Mesendoderm (in vitro differentiated cells): ENCODE results near the gene RARG.

Experiments used
- DNase-seq: peaks from one replicate; pipeline ENCODE4 v3.0.0; 2013
- H2AK5ac ChIP-seq: 2 replicates; pipeline ENCODE4 v1.6.1; 2013; ENCODE audit warnings: low read length, inconsistent platforms
- H2BK120ac ChIP-seq: 2 replicates; pipeline ENCODE4 v1.6.1; 2013; ENCODE audit warnings: low read depth, mild to moderate bottlenecking, low read length, moderate library complexity, mixed read lengths
- H2BK15ac ChIP-seq: replicated peaks from 2 replicates; pipeline ENCODE4 v1.6.1; 2013; ENCODE audit warnings: low read depth, mild to moderate bottlenecking, moderate library complexity
- H2BK5ac ChIP-seq: 2 replicates; pipeline ENCODE4 v1.6.1; 2013; ENCODE audit warnings: low read length, inconsistent platforms
- H3K18ac ChIP-seq: 2 replicates; pipeline ENCODE4 v1.6.1; 2013; ENCODE audit warnings: mild to moderate bottlenecking, low read length, mixed read lengths
- H3K23ac ChIP-seq: one replicate; pipeline ENCODE4 v1.6.1; 2013; ENCODE audit warnings: low read length
- H3K27ac ChIP-seq: 2 replicates; pipeline ENCODE4 v1.5.1; 2013; ENCODE audit warnings: low read depth, mild to moderate bottlenecking, inconsistent platforms, low read length, moderate library complexity
- H3K27me3 ChIP-seq: 2 replicates; pipeline ENCODE4 v1.6.1; 2013; ENCODE audit warnings: low read length, control low read depth, mild to moderate bottlenecking, inconsistent platforms; ENCODE audit not compliant: insufficient read depth, poor library complexity
- H3K36me3 ChIP-seq: 2 replicates; pipeline ENCODE4 v1.6.1; 2013; ENCODE audit warnings: low read length, inconsistent platforms; ENCODE audit not compliant: control insufficient read depth, insufficient read depth
- H3K4ac ChIP-seq: one replicate; pipeline ENCODE4 v1.6.1; 2013; ENCODE audit warnings: low read depth, mild to moderate bottlenecking, low read length, moderate library complexity
- H3K4me1 ChIP-seq: 2 replicates; pipeline ENCODE4 v1.6.1; 2013; ENCODE audit warnings: low read depth, low read length, inconsistent platforms; ENCODE audit not compliant: control insufficient read depth
- H3K4me2 ChIP-seq: 2 replicates; pipeline ENCODE4 v1.6.1; 2013; ENCODE audit warnings: low read length
- H3K4me3 ChIP-seq: 2 replicates; pipeline ENCODE4 v1.5.1; 2013; ENCODE audit warnings: mild to moderate bottlenecking, low read length
- H3K56ac ChIP-seq: one replicate; pipeline ENCODE4 v1.6.1; 2013; ENCODE audit warnings: low read length
- H3K79me1 ChIP-seq: 2 replicates; pipeline ENCODE4 v1.6.1; 2013; ENCODE audit warnings: low read length, inconsistent platforms
- H3K79me2 ChIP-seq: 2 replicates; pipeline ENCODE4 v1.6.1; 2013; ENCODE audit warnings: mild to moderate bottlenecking, low read length; ENCODE audit not compliant: control insufficient read depth, insufficient read depth
- H3K9ac ChIP-seq: 2 replicates; pipeline ENCODE4 v1.6.1; 2013; ENCODE audit warnings: low read length, inconsistent platforms
- H4K5ac ChIP-seq: one replicate; pipeline ENCODE4 v1.6.1; 2013; ENCODE audit warnings: low read length
- H4K8ac ChIP-seq: one replicate; pipeline ENCODE4 v1.6.1; 2013; ENCODE audit warnings: low read depth, mild to moderate bottlenecking, control low read depth, low read length, moderate library complexity
- WGBS: extraction: QIAGEN DNeasy Blood & Tissue Kit; methylation state at CpG from one replicate; pipeline ENCODE4 v1.1.7; 2013; ENCODE audit warnings: low lambda C conversion rate, missing lambda C conversion rate; ENCODE audit not compliant: insufficient coverage; ENCODE audit errors: extremely low coverage; 5-methylcytosine and 5-hydroxymethylcytosine counted together

The RARG gene

GRCh38 chr12:53176750-53177149 lies 55.3 kb downstream of the RARG start:
- Histone ChIP-seq H2BK15ac (no peak overlapping the region), H2BK120ac (no peak overlapping the region), H3K36me3 (no peaks in the 10 kb centered on the region), H3K79me1 (peaks cover under 1% of the 10 kb centered on the region), H3K4ac (no peak overlapping the region), H2AK5ac (no peak overlapping the region), H3K79me2 (no peaks in the 10 kb centered on the region), H3K4me1 (peaks cover 7% of the 10 kb centered on the region), H3K56ac (no peak overlapping the region), H3K4me3 (no peak overlapping the region), H3K23ac (no peak overlapping the region), H3K9ac (no peak overlapping the region), H2BK5ac (no peak overlapping the region), H3K18ac (no peak overlapping the region), H3K4me2 (no peak overlapping the region), H3K27me3 (no peaks in the 10 kb centered on the region), H4K8ac (no peak overlapping the region), H4K5ac (no peak overlapping the region), H3K27ac (no peak overlapping the region)
- WGBS: no CpG with 5 or more reads among the region's 3 CpGs
- DNase-seq: no peak

- Histone ChIP-seq H3K4ac (no peak overlapping the region), H3K79me2 (no peaks in the 10 kb centered on the region), H2BK120ac (no peak overlapping the region), H3K27me3 (no peaks in the 10 kb centered on the region), H4K8ac (no peak overlapping the region), H3K4me2 (peak overlapping the region; percentile 26), H3K27ac (peak overlapping the region; percentile 29), H3K4me3 (no peak overlapping the region), H3K79me1 (no peaks in the 10 kb centered on the region), H3K9ac (peak overlapping the region; percentile 47), H3K4me1 (peaks cover 11% of the 10 kb centered on the region), H3K56ac (peak overlapping the region; percentile 74), H4K5ac (no peak overlapping the region), H2AK5ac (peak overlapping the region; percentile 97), H2BK15ac (no peak overlapping the region), H2BK5ac (no peak overlapping the region), H3K36me3 (no peaks in the 10 kb centered on the region), H3K18ac (no peak overlapping the region), H3K23ac (no peak overlapping the region)
- no CpG with 5 or more reads among the region's 4 CpGs for WGBS
- peak; percentile 99 for DNase-seq
These were observed 57.0 kb downstream of the RARG start for GRCh38 chr12:53174881-53175491.

GRCh38 chr12:53173085-53173715 lies 58.8 kb downstream of the RARG start:
- Histone ChIP-seq H3K18ac (no peak overlapping the region), H3K56ac (no peak overlapping the region), H3K4me3 (no peak overlapping the region), H2AK5ac (no peak overlapping the region), H2BK15ac (no peak overlapping the region), H3K79me1 (no peaks in the 10 kb centered on the region), H3K9ac (no peak overlapping the region), H3K27ac (no peak overlapping the region), H3K4me2 (no peak overlapping the region), H4K5ac (no peak overlapping the region), H3K36me3 (no peaks in the 10 kb centered on the region), H3K23ac (no peak overlapping the region), H2BK120ac (no peak overlapping the region), H3K79me2 (no peaks in the 10 kb centered on the region), H3K27me3 (no peaks in the 10 kb centered on the region), H3K4ac (no peak overlapping the region), H3K4me1 (peaks cover 12% of the 10 kb centered on the region), H2BK5ac (no peak overlapping the region), H4K8ac (no peak overlapping the region)
- no CpG with 5 or more reads among the region's 10 CpGs for WGBS
- no peak for DNase-seq

- Histone ChIP-seq H3K79me2 (no peaks in the 10 kb centered on the region), H3K9ac (no peak overlapping the region), H3K79me1 (no peaks in the 10 kb centered on the region), H3K4me2 (no peak overlapping the region), H3K56ac (no peak overlapping the region), H4K8ac (no peak overlapping the region), H2BK15ac (no peak overlapping the region), H3K27me3 (no peaks in the 10 kb centered on the region), H3K4me1 (peaks cover 12% of the 10 kb centered on the region), H2AK5ac (no peak overlapping the region), H3K36me3 (no peaks in the 10 kb centered on the region), H3K4ac (no peak overlapping the region), H2BK5ac (no peak overlapping the region), H2BK120ac (no peak overlapping the region), H3K4me3 (no peak overlapping the region), H4K5ac (no peak overlapping the region), H3K18ac (no peak overlapping the region), H3K27ac (no peak overlapping the region), H3K23ac (no peak overlapping the region)
- no peak for DNase-seq
- WGBS: no CpG with 5 or more reads among the region's 11 CpGs
These were observed 59.7 kb downstream of the RARG start for GRCh38 chr12:53172352-53172751.

GRCh38 chr12:53171725-53172329 lies 60.2 kb downstream of the RARG start:
- no peak overlapping the region for H2BK120ac ChIP-seq
- H3K27me3 ChIP-seq: no peaks in the 10 kb centered on the region
- H2AK5ac ChIP-seq: no peak overlapping the region
- no peak overlapping the region for H3K9ac ChIP-seq
- no peak overlapping the region for H3K18ac ChIP-seq
- H3K79me1 ChIP-seq: no peaks in the 10 kb centered on the region
- H2BK15ac ChIP-seq: no peak overlapping the region
- no peaks in the 10 kb centered on the region for H3K79me2 ChIP-seq
- H3K4me3 ChIP-seq: no peak overlapping the region
- no peak overlapping the region for H4K5ac ChIP-seq
- WGBS: no CpG with 5 or more reads among the region's 10 CpGs
- no peak overlapping the region for H3K56ac ChIP-seq
- no peaks in the 10 kb centered on the region for H3K36me3 ChIP-seq
- no peak overlapping the region for H3K4me2 ChIP-seq
- no peak overlapping the region for H3K4ac ChIP-seq
- H2BK5ac ChIP-seq: no peak overlapping the region
- H3K4me1 ChIP-seq: peaks cover 12% of the 10 kb centered on the region
- no peak overlapping the region for H3K23ac ChIP-seq
- no peak for DNase-seq
- H4K8ac ChIP-seq: no peak overlapping the region
- H3K27ac ChIP-seq: no peak overlapping the region
